ENCODE results near the gene ZNF414.

Gene ZNF414

DNA sequence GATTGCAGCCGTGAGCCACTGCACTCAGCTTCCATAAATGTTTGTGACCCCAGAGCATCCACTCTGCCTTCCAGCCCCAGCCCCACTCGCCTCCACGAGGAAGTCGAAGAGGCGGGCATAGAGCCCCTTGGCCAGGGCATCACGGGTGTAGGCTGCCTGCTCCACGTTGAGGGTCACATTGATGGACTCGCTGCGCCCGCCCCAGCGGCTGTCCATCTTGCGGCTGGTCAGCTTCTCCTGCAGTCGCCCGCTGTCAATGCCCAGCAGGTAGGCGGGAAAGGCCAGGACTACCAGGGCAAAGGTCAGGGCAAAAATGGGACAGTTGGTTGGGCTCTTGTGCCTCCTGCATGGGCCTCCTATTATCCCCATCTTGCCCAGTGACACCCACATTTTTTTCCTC is 36.1 kb upstream of the ZNF414 start:
- TF ChIP-seq, protein P1, sequence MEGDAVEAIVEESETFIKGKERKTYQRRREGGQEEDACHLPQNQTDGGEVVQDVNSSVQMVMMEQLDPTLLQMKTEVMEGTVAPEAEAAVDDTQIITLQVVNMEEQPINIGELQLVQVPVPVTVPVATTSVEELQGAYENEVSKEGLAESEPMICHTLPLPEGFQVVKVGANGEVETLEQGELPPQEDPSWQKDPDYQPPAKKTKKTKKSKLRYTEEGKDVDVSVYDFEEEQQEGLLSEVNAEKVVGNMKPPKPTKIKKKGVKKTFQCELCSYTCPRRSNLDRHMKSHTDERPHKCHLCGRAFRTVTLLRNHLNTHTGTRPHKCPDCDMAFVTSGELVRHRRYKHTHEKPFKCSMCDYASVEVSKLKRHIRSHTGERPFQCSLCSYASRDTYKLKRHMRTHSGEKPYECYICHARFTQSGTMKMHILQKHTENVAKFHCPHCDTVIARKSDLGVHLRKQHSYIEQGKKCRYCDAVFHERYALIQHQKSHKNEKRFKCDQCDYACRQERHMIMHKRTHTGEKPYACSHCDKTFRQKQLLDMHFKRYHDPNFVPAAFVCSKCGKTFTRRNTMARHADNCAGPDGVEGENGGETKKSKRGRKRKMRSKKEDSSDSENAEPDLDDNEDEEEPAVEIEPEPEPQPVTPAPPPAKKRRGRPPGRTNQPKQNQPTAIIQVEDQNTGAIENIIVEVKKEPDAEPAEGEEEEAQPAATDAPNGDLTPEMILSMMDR (IDR thresholded peaks at IDR 0.05; ENCODE audit: insufficient read depth, low read depth, low read length, missing control alignments) = no peak
- no peak overlapping the region for H3K4me3 ChIP-seq (ENCODE audit: low read length)
- DNase-seq (ENCODE audit: low read depth) = no peak

DNA sequence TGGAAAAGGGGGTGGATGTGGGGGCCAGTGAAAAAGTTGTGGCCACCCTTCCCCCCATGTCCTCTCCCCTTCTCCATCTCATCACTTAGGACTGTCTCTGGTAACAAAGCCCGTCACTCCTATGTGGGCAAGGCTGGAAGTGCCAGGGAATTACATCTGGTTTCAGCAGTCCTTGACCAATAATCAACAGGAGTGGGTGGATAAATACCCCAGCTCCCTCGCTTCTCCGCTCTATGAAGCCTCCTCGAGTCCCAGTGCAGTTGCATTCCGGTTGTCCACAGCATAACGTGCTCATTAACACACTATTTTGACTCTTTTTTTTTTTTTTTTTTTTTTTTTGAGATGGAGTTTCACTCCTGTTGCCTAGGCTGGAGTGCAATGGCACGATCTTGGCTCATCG is 31.8 kb upstream of the ZNF414 start:
- TF ChIP-seq, protein P1 (IDR thresholded peaks at IDR 0.05; ENCODE audit: insufficient read depth, low read depth, low read length, missing control alignments) = no peak
- no peak for DNase-seq (ENCODE audit: low read depth)
- no peak overlapping the region for H3K4me3 ChIP-seq (ENCODE audit: low read length)

GRCh38 chr19:8544168-8544567 is 30.2 kb upstream of the ZNF414 start:
- no peak for DNase-seq (ENCODE audit: low read depth)
- TF ChIP-seq, protein P1 (IDR thresholded peaks at IDR 0.05; ENCODE audit: insufficient read depth, low read depth, low read length, missing control alignments) = no peak
- no peak overlapping the region for H3K4me3 ChIP-seq (ENCODE audit: low read length)

DNA sequence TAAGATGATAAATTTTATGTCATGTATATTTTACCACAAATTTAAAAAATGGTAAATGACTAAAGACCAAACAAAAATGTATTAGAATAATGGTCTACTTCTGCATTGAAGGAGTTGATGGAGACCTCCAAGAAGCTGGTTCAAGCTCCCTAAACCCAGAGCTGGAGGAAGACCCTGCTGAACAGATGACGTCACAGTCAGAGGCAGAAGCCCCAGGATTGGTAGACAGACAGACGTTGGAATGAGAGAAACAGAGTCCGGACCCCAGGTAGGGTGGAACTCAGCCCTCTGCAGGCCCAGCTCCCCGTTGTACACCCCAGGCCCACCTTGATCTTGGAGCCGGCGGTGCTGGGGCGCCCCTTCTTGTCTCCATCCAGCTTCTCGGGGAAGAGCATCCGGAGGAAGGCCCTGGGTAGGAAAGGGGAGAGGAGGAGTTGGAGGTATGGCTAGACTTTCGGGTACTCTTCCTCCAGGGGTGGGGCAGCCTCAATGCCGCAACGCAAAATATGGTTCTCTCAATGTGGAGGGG is 25.7 kb upstream of the ZNF414 start:
- no peak overlapping the region for H3K4me3 ChIP-seq (ENCODE audit: low read length)
- TF ChIP-seq, protein P1 (IDR thresholded peaks at IDR 0.05; ENCODE audit: insufficient read depth, low read depth, low read length, missing control alignments) = no peak
- no peak for DNase-seq (ENCODE audit: low read depth)

GRCh38 chr19:8537099-8537498 is 23.1 kb upstream of the ZNF414 start:
- no peak for DNase-seq (ENCODE audit: low read depth)
- no peak overlapping the region for H3K4me3 ChIP-seq (ENCODE audit: low read length)
- TF ChIP-seq, protein P1 (IDR thresholded peaks at IDR 0.05; ENCODE audit: insufficient read depth, low read depth, low read length, missing control alignments) = no peak

- TF ChIP-seq, protein P1 (IDR thresholded peaks at IDR 0.05; ENCODE audit: insufficient read depth, low read depth, low read length, missing control alignments) = no peak
- DNase-seq (ENCODE audit: low read depth) = no peak
- no peak overlapping the region for H3K4me3 ChIP-seq (ENCODE audit: low read length)
Measured at GRCh38 chr19:8536282-8536681, 22.3 kb upstream of the ZNF414 start.

- TF ChIP-seq, protein P1 (IDR thresholded peaks at IDR 0.05; ENCODE audit: insufficient read depth, low read depth, low read length, missing control alignments) = no peak
- DNase-seq (ENCODE audit: low read depth) = no peak
Measured at GRCh38 chr19:8532225-8532624, 18.3 kb upstream of the ZNF414 start.

More at GRCh38 chr19:8532225-8532624, 18.3 kb upstream of the ZNF414 start:
- no peak overlapping the region for H3K4me3 ChIP-seq (ENCODE audit: low read length)
